GM23338 (cell line): ENCODE data around the gene TTC39B. TPM values are rescaled to one million over a fixed set of nuclear protein-coding genes. Genes with fewer than 3 reads are reported as not detected.

ENCODE experiments used
- ATAC-seq: fragments of 200-7000 bp; cut with Tn5 transposase; 3 replicates; pipeline ENCODE4 v1.9.1; 2020
- DNase-seq: peaks from one replicate; pipeline ENCODE4 v3.0.0-alpha.2; 2015; ENCODE audit warnings: low spot score
- H2AFZ ChIP-seq: fragments of 200-600 bp; sonication (generic); 2 replicates; pipeline ENCODE4 v1.8.0; 2016; ENCODE audit warnings: antibody characterized with exemption, mild to moderate bottlenecking, moderate library complexity
- H3F3A ChIP-seq: fragments of 200-600 bp; sonication (generic); replicated peaks from 2 replicates; pipeline ENCODE4 v1.8.0; 2017; ENCODE audit warnings: antibody characterized with exemption, mixed run types, low read depth
- H3K27ac ChIP-seq: fragments of 200-600 bp; sonication (generic); 2 replicates; pipeline ENCODE4 v1.6.1; 2016; ENCODE audit warnings: low read depth
- H3K27me3 ChIP-seq: fragments of 200-600 bp; sonication (generic); 2 replicates; pipeline ENCODE4 v1.8.0; 2016; ENCODE audit warnings: mild to moderate bottlenecking, mixed run types, moderate library complexity; ENCODE audit not compliant: insufficient read depth
- H3K36me3 ChIP-seq: fragments of 200-600 bp; sonication (generic); 2 replicates; pipeline ENCODE4 v1.8.0; 2016; ENCODE audit warnings: mild to moderate bottlenecking; ENCODE audit not compliant: insufficient read depth
- H3K4me1 ChIP-seq: fragments of 200-600 bp; sonication (generic); 2 replicates; pipeline ENCODE4 v1.8.0; 2016; ENCODE audit warnings: mild to moderate bottlenecking, moderate library complexity; ENCODE audit not compliant: insufficient read depth
- H3K4me2 ChIP-seq: fragments of 200-600 bp; sonication (generic); 2 replicates; pipeline ENCODE4 v1.7.1; 2017; ENCODE audit warnings: mixed run types
- H3K4me3 ChIP-seq: fragments of 200-600 bp; sonication (generic); 2 replicates; pipeline ENCODE4 v1.6.1; 2016; ENCODE audit warnings: mixed run types
- H3K79me2 ChIP-seq: fragments of 200-600 bp; sonication (generic); replicated peaks from 2 replicates; pipeline ENCODE4 v1.8.0; 2017; ENCODE audit warnings: mild to moderate bottlenecking; ENCODE audit not compliant: insufficient read depth
- H3K9me2 ChIP-seq: fragments of 200-600 bp; sonication (generic); 2 replicates; pipeline ENCODE4 v1.8.0; 2017; ENCODE audit not compliant: insufficient read depth
- H4K20me1 ChIP-seq: fragments of 200-600 bp; sonication (generic); replicated peaks from 2 replicates; pipeline ENCODE4 v1.8.0; 2017; ENCODE audit warnings: mild to moderate bottlenecking; ENCODE audit not compliant: insufficient read depth
- H3K27ac Mint-ChIP-seq: 2 replicates; pipeline ENCODE4 v1.8.0; 2020; ENCODE audit warnings: inconsistent platforms, mild to moderate bottlenecking, moderate library complexity, mixed read lengths
- H3K27me3 Mint-ChIP-seq: 3 replicates; pipeline ENCODE4 v1.8.0; 2022; ENCODE audit warnings: low read depth, mild to moderate bottlenecking, moderate library complexity, mixed read lengths, inconsistent platforms; ENCODE audit not compliant: insufficient read depth, poor library complexity
- H3K36me3 Mint-ChIP-seq: 3 replicates; pipeline ENCODE4 v1.8.0; 2021; ENCODE audit warnings: low read depth, mild to moderate bottlenecking, inconsistent platforms, moderate library complexity, mixed read lengths
- H3K4me1 Mint-ChIP-seq: 3 replicates; pipeline ENCODE4 v1.8.0; 2020; ENCODE audit warnings: mild to moderate bottlenecking, inconsistent platforms, mixed read lengths
- H3K4me3 Mint-ChIP-seq: 3 replicates; pipeline ENCODE4 v1.8.0; 2021; ENCODE audit warnings: moderate library complexity, mild to moderate bottlenecking, inconsistent platforms, mixed read lengths
- H3K9me3 Mint-ChIP-seq: 3 replicates; pipeline ENCODE4 v1.8.0; 2020; ENCODE audit warnings: moderate library complexity, mild to moderate bottlenecking, inconsistent platforms, mixed read lengths
- CREB1 ChIP-seq: fragments of 250-450 bp; sonication (Bioruptor Pico); IDR thresholded peaks from 2 replicates; pipeline ENCODE4 v1.5.0; 2020; ENCODE audit warnings: low read depth, mild to moderate bottlenecking, moderate library complexity
- CTCF ChIP-seq, 2 experiments: fragments of 200-600 bp in 1 of 2; sonication (generic) in 1 of 2; conservative IDR thresholded peaks; 2 replicates each; pipeline versions ENCODE4 v1.5.1 to v1.6.1; 2016 to 2017; ENCODE audit warnings: antibody characterized with exemption in 2 of 2, low read depth in 2 of 2, mild to moderate bottlenecking in 2 of 2, moderate library complexity in 1 of 2
- EZH2 ChIP-seq: fragments of 200-600 bp; sonication (generic); IDR thresholded peaks from one replicate; pipeline ENCODE4 v1.8.0; 2017; ENCODE audit warnings: antibody characterized with exemption, mild to moderate bottlenecking, low read depth; ENCODE audit not compliant: unreplicated experiment
- EZH2phosphoT487 ChIP-seq: fragments of 200-600 bp; sonication (generic); IDR thresholded peaks from one replicate; pipeline ENCODE4 v1.8.1; 2018; ENCODE audit warnings: antibody characterized with exemption; ENCODE audit not compliant: unreplicated experiment
- JUNB ChIP-seq: IDR thresholded peaks from one replicate; pipeline ENCODE4 v1.6.1; 2016; ENCODE audit warnings: antibody characterized with exemption; ENCODE audit not compliant: unreplicated experiment
- NANOG ChIP-seq: IDR thresholded peaks from 2 replicates; pipeline ENCODE4 v1.6.1; 2016; ENCODE audit warnings: antibody characterized with exemption, borderline replicate concordance
- POLR2AphosphoS5 ChIP-seq: IDR thresholded peaks from 2 replicates; pipeline ENCODE4 v1.6.1; 2016; ENCODE audit warnings: antibody characterized with exemption, low read depth
- STAT1 ChIP-seq: IDR thresholded peaks from one replicate; pipeline ENCODE4 v1.6.1; 2016; ENCODE audit warnings: antibody characterized with exemption; ENCODE audit not compliant: unreplicated experiment
- ZNF114 ChIP-seq: fragments of 250-450 bp; sonication (Bioruptor Pico); IDR thresholded peaks from 2 replicates; pipeline ENCODE4 v1.5.0; 2020; ENCODE audit warnings: mild to moderate bottlenecking, moderate library complexity
- ZNF331 ChIP-seq: fragments of 250-450 bp; sonication (Bioruptor Pico); IDR thresholded peaks from 2 replicates; pipeline ENCODE4 v1.5.0; 2020; ENCODE audit warnings: low read depth, mild to moderate bottlenecking, moderate library complexity
- ZNF462 ChIP-seq: fragments of 250-450 bp; sonication (Bioruptor Pico); IDR thresholded peaks from 2 replicates; pipeline ENCODE4 v1.5.0; 2020; ENCODE audit warnings: mild to moderate bottlenecking, moderate library complexity
- polyA plus RNA-seq: library from polyadenylated mRNA; unstranded; fragments of >200 nt; fragmentation: Nextera tagmentation; extraction: Ambion mirVana; gene quantifications from 2 replicates; pipeline ENCODE4 v1.2.1, GENCODE V29; 2016
- total RNA-seq: library from RNA; depleted of rRNA; stranded (reverse); fragments of >200 nt; shearing (Covaris generic); gene quantifications from 2 replicates; pipeline ENCODE4 v1.2.3, GENCODE V29; 2014
- TF ChIP-seq, protein P1 (sequence below): IDR thresholded peaks from 2 replicates; pipeline ENCODE4 v1.6.1; 2016; ENCODE audit warnings: antibody characterized with exemption

TTC39B gene
- total and polyA plus RNA-seq, 2 experiments from 2014 or later = 2.8 to 11.1 TPM

- Histone ChIP-seq H3K36me3 (no peaks in the 10 kb centered on the region), H3K27ac (no peak overlapping the region; the same call in 1 of the 2 replicates), H3K79me2 (no peaks in the 10 kb centered on the region), H3F3A (peaks cover 10% of the 10 kb centered on the region; the same call in 1 of the 2 replicates), H2AFZ (no peak overlapping the region), H3K9me2 (peaks cover 6% of the 10 kb centered on the region; the same call in 1 of the 2 replicates), H4K20me1 (no peaks in the 10 kb centered on the region), H3K27me3 (no peaks in the 10 kb centered on the region), H3K4me1 (peaks cover 31% of the 10 kb centered on the region), H3K4me3 (no peak overlapping the region), H3K4me2 (no peak overlapping the region)
- peaks cover 17% of the 10 kb centered on the region for H3K9me3 Mint-ChIP-seq
- no peak for DNase-seq
- H3K36me3 Mint-ChIP-seq = peaks cover 18% of the 10 kb centered on the region
- no peak for ATAC-seq
- H3K27ac Mint-ChIP-seq = no peak overlapping the region
- H3K4me3 Mint-ChIP-seq = no peak overlapping the region
- TF ChIP-seq ZNF331 (CRISPR knock-in tag) = no peak
- no peak for TF ChIP-seq NANOG
- peaks cover 39% of the 10 kb centered on the region for H3K4me1 Mint-ChIP-seq
- peaks cover 13% of the 10 kb centered on the region for H3K27me3 Mint-ChIP-seq
Observed at GRCh38 chr9:15140051-15140450, 167.0 kb downstream of the TTC39B start.

DNA sequence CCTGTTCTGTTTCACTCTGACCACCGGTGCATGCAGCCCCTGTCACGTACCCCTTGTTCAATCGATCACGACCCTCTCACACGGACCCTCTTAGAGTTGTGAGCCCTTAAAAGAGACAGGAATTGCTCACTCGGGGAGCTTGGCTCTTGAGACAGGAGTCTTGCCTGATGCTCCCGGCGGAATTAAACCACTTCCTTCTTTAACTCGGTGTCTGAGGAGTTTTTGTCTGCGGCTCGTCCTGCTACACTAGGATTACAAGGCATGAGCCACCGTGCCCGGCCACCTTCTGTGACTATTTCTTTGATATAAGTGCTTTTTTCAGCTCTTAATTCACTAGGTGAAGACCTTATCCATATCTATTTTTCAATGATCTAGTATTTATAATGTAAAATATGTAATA, 167.5 kb downstream of the TTC39B start:
- Histone ChIP-seq H2AFZ (no peak overlapping the region), H3K9me2 (peaks cover 6% of the 10 kb centered on the region; the same call in 1 of the 2 replicates), H3K27me3 (no peaks in the 10 kb centered on the region), H3K4me3 (no peak overlapping the region), H3F3A (peaks cover 10% of the 10 kb centered on the region; the same call in 1 of the 2 replicates), H3K4me2 (no peak overlapping the region), H3K36me3 (no peaks in the 10 kb centered on the region), H3K79me2 (no peaks in the 10 kb centered on the region), H3K4me1 (peaks cover 27% of the 10 kb centered on the region), H4K20me1 (no peaks in the 10 kb centered on the region), H3K27ac (peak overlapping the region; percentile 79)
- DNase-seq (peak; percentile 49), ATAC-seq (no peak)
- Mint-ChIP-seq H3K4me1 (peaks cover 38% of the 10 kb centered on the region), H3K36me3 (peaks cover 18% of the 10 kb centered on the region), H3K4me3 (no peak overlapping the region), H3K27me3 (peaks cover 15% of the 10 kb centered on the region), H3K9me3 (peaks cover 17% of the 10 kb centered on the region), H3K27ac (peak overlapping the region; percentile 84)
- TF ChIP-seq JUNB = no peak
- no peak for TF ChIP-seq POLR2AphosphoS5
- no peak for TF ChIP-seq ZNF114 (CRISPR knock-in tag)
- TF ChIP-seq CTCF (conservative IDR thresholded peaks at IDR 0.05; ENCODE audit: low read depth in 2 of 2) = no peak
- TF ChIP-seq EZH2phosphoT487 = no peak
- no peak for TF ChIP-seq EZH2
- no peak for TF ChIP-seq ZNF462 (CRISPR knock-in tag)
- TF ChIP-seq CREB1 (CRISPR knock-in tag) = no peak
- no peak for TF ChIP-seq STAT1
- TF ChIP-seq ZNF331 (CRISPR knock-in tag) = no peak
- no peak for TF ChIP-seq NANOG
- TF ChIP-seq, protein P1, sequence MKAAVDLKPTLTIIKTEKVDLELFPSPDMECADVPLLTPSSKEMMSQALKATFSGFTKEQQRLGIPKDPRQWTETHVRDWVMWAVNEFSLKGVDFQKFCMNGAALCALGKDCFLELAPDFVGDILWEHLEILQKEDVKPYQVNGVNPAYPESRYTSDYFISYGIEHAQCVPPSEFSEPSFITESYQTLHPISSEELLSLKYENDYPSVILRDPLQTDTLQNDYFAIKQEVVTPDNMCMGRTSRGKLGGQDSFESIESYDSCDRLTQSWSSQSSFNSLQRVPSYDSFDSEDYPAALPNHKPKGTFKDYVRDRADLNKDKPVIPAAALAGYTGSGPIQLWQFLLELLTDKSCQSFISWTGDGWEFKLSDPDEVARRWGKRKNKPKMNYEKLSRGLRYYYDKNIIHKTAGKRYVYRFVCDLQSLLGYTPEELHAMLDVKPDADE = no peak
